Measurements from ENCODE around the gene DYNLRB1. TPM values are rescaled to one million over a fixed set of nuclear protein-coding genes. Genes with fewer than 3 reads are reported as not detected.
A peak's percentile ranks its signal among the peaks of the same experiment; 100 is the strongest.

Gene DYNLRB1
- total and polyA plus RNA-seq, 9 of the 15 experiments (the other 6 are each of a cell fraction or from before 2014, with no cell fraction given), result 48.7 to 358 (median 121) TPM

DNA sequence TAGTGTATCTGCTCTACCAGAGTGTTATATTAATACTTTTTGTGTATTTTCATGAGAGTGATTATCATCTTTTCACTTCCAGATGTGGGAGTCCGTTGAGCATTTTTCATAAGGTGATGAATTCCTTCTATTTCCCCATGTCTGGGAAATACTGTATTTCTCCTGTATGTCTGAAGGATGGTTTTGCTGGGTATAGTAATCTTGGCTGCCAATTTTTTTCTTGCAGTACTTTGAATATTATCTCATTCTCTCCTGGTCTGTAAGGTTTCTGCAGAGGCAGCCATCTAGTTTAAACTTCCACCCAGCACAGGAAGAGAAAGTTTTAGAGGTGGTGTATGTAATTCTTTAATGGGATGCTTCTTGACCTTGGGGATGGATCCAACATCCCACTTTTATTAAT is 15.4 kb upstream of the DYNLRB1 start (continued):
- TF ChIP-seq MYBL2 (IDR thresholded peaks at IDR 0.05; ENCODE audit: low read depth) (no peak), MYBL2 (CRISPR knock-in tag; IDR thresholded peaks at IDR 0.05; ENCODE audit: borderline replicate concordance) (no peak)

DNA sequence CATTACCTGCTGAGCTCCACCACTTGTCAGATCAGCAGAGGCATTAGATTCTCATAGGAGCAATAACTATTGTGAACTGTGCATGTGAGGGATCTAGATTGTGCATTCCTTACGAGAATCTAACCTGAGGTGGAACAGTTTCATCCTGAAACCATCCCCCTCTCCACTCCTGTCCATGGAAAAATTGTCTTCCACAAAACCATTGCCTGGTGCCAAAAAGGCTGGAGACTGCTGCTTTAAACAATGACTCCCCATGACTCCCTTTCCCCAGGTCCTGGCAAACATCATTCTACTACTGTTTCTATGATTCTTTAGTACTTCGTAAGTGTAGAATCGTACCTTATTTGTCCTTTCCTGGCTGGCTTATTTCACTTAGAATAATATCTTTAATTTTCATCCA is 9.7 kb upstream of the DYNLRB1 start:
- in situ Hi-C loops (cut with MboI), result no loop called here
- FAIRE-seq, result peak; percentile 42
- TF ChIP-seq, protein P1, sequence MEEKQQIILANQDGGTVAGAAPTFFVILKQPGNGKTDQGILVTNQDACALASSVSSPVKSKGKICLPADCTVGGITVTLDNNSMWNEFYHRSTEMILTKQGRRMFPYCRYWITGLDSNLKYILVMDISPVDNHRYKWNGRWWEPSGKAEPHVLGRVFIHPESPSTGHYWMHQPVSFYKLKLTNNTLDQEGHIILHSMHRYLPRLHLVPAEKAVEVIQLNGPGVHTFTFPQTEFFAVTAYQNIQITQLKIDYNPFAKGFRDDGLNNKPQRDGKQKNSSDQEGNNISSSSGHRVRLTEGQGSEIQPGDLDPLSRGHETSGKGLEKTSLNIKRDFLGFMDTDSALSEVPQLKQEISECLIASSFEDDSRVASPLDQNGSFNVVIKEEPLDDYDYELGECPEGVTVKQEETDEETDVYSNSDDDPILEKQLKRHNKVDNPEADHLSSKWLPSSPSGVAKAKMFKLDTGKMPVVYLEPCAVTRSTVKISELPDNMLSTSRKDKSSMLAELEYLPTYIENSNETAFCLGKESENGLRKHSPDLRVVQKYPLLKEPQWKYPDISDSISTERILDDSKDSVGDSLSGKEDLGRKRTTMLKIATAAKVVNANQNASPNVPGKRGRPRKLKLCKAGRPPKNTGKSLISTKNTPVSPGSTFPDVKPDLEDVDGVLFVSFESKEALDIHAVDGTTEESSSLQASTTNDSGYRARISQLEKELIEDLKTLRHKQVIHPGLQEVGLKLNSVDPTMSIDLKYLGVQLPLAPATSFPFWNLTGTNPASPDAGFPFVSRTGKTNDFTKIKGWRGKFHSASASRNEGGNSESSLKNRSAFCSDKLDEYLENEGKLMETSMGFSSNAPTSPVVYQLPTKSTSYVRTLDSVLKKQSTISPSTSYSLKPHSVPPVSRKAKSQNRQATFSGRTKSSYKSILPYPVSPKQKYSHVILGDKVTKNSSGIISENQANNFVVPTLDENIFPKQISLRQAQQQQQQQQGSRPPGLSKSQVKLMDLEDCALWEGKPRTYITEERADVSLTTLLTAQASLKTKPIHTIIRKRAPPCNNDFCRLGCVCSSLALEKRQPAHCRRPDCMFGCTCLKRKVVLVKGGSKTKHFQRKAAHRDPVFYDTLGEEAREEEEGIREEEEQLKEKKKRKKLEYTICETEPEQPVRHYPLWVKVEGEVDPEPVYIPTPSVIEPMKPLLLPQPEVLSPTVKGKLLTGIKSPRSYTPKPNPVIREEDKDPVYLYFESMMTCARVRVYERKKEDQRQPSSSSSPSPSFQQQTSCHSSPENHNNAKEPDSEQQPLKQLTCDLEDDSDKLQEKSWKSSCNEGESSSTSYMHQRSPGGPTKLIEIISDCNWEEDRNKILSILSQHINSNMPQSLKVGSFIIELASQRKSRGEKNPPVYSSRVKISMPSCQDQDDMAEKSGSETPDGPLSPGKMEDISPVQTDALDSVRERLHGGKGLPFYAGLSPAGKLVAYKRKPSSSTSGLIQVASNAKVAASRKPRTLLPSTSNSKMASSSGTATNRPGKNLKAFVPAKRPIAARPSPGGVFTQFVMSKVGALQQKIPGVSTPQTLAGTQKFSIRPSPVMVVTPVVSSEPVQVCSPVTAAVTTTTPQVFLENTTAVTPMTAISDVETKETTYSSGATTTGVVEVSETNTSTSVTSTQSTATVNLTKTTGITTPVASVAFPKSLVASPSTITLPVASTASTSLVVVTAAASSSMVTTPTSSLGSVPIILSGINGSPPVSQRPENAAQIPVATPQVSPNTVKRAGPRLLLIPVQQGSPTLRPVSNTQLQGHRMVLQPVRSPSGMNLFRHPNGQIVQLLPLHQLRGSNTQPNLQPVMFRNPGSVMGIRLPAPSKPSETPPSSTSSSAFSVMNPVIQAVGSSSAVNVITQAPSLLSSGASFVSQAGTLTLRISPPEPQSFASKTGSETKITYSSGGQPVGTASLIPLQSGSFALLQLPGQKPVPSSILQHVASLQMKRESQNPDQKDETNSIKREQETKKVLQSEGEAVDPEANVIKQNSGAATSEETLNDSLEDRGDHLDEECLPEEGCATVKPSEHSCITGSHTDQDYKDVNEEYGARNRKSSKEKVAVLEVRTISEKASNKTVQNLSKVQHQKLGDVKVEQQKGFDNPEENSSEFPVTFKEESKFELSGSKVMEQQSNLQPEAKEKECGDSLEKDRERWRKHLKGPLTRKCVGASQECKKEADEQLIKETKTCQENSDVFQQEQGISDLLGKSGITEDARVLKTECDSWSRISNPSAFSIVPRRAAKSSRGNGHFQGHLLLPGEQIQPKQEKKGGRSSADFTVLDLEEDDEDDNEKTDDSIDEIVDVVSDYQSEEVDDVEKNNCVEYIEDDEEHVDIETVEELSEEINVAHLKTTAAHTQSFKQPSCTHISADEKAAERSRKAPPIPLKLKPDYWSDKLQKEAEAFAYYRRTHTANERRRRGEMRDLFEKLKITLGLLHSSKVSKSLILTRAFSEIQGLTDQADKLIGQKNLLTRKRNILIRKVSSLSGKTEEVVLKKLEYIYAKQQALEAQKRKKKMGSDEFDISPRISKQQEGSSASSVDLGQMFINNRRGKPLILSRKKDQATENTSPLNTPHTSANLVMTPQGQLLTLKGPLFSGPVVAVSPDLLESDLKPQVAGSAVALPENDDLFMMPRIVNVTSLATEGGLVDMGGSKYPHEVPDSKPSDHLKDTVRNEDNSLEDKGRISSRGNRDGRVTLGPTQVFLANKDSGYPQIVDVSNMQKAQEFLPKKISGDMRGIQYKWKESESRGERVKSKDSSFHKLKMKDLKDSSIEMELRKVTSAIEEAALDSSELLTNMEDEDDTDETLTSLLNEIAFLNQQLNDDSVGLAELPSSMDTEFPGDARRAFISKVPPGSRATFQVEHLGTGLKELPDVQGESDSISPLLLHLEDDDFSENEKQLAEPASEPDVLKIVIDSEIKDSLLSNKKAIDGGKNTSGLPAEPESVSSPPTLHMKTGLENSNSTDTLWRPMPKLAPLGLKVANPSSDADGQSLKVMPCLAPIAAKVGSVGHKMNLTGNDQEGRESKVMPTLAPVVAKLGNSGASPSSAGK (IDR thresholded peaks at IDR 0.05), result no peak
- no peak for TF ChIP-seq CREM (IDR thresholded peaks at IDR 0.05; ENCODE audit: low read depth)
- no peak for TF ChIP-seq ZFP36 (IDR thresholded peaks at IDR 0.05; ENCODE audit: low read depth, low read length, partially characterized antibody)
- TF ChIP-seq, protein P2, sequence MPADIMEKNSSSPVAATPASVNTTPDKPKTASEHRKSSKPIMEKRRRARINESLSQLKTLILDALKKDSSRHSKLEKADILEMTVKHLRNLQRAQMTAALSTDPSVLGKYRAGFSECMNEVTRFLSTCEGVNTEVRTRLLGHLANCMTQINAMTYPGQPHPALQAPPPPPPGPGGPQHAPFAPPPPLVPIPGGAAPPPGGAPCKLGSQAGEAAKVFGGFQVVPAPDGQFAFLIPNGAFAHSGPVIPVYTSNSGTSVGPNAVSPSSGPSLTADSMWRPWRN (IDR thresholded peaks at IDR 0.05; ENCODE audit: low read depth), result no peak
- TF ChIP-seq, protein P3, sequence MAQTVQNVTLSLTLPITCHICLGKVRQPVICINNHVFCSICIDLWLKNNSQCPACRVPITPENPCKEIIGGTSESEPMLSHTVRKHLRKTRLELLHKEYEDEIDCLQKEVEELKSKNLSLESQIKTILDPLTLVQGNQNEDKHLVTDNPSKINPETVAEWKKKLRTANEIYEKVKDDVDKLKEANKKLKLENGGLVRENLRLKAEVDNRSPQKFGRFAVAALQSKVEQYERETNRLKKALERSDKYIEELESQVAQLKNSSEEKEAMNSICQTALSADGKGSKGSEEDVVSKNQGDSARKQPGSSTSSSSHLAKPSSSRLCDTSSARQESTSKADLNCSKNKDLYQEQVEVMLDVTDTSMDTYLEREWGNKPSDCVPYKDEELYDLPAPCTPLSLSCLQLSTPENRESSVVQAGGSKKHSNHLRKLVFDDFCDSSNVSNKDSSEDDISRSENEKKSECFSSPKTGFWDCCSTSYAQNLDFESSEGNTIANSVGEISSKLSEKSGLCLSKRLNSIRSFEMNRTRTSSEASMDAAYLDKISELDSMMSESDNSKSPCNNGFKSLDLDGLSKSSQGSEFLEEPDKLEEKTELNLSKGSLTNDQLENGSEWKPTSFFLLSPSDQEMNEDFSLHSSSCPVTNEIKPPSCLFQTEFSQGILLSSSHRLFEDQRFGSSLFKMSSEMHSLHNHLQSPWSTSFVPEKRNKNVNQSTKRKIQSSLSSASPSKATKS (CRISPR knock-in tag; IDR thresholded peaks at IDR 0.05), result no peak

More for the DNA sequence above, 9.7 kb upstream of the DYNLRB1 start:
- H3K9ac ChIP-seq (ENCODE audit: insufficient read depth in 1 of 2, low read depth in 2 of 2, low read length in 2 of 2), result no peak overlapping the region
- no peaks in the 10 kb centered on the region for H3K9me1 ChIP-seq (ENCODE audit: control insufficient read depth, insufficient read depth, low read length)
- no peak overlapping the region for H3K27ac ChIP-seq (ENCODE audit: extremely low read depth, low read depth, low read length)
- no TSS peak for BruUV-seq (replicated peaks)
- peaks cover 66% of the 10 kb centered on the region for H3K36me3 ChIP-seq (ENCODE audit: control insufficient read depth, insufficient read depth, low read length)
- H2AFZ ChIP-seq (ENCODE audit: low read depth, low read length), result no peak overlapping the region
- intact Hi-C loops (cut with micrococcal nuclease), result no loop called here
- H3K4me3 ChIP-seq, result no peak overlapping the region
- H3K79me2 ChIP-seq (ENCODE audit: control insufficient read depth, insufficient read depth, low read length), result no peaks in the 10 kb centered on the region
- CTCF ChIA-PET (ENCODE audit: low intra/inter-chr PET ratio), result no interaction called here
- no peaks in the 10 kb centered on the region for H4K20me1 ChIP-seq (replicated peaks; ENCODE audit: control insufficient read depth, insufficient read depth, low read length)
- no peaks in the 10 kb centered on the region for H3K27me3 ChIP-seq (ENCODE audit: control insufficient read depth in 2 of 2, insufficient read depth in 2 of 2, low read length in 2 of 2)
- H3K4me1 ChIP-seq (replicated peaks in 1 of 2; ENCODE audit: control insufficient read depth in 2 of 2, insufficient read depth in 2 of 2, low read length in 2 of 2), result no peaks in the 10 kb centered on the region
- 89% methylated on average over 3 of the region's 3 CpGs for WGBS (ENCODE audit: insufficient coverage, low coverage, missing lambda C conversion rate)
- no peak for ATAC-seq
- no peaks in the 10 kb centered on the region for H3K9me3 ChIP-seq (replicated peaks; ENCODE audit: control insufficient read depth, insufficient read depth, low read depth, low read length)
- H3K4me2 ChIP-seq (ENCODE audit: insufficient read depth, low read length), result no peak overlapping the region
- no peak for DNase-seq (ENCODE audit: extremely low read depth in 1 of 4, low spot score in 3 of 4)
- POLR2A ChIA-PET, result interaction anchor here (1.8 kb wide), 1 partner anchor 10 kb away, joined by 8 read pairs; the partner anchor contains the start of gene DYNLRB1

All from K562 (cell line).